ENCODE data around the gene EHMT2.

The EHMT2 gene

DNA sequence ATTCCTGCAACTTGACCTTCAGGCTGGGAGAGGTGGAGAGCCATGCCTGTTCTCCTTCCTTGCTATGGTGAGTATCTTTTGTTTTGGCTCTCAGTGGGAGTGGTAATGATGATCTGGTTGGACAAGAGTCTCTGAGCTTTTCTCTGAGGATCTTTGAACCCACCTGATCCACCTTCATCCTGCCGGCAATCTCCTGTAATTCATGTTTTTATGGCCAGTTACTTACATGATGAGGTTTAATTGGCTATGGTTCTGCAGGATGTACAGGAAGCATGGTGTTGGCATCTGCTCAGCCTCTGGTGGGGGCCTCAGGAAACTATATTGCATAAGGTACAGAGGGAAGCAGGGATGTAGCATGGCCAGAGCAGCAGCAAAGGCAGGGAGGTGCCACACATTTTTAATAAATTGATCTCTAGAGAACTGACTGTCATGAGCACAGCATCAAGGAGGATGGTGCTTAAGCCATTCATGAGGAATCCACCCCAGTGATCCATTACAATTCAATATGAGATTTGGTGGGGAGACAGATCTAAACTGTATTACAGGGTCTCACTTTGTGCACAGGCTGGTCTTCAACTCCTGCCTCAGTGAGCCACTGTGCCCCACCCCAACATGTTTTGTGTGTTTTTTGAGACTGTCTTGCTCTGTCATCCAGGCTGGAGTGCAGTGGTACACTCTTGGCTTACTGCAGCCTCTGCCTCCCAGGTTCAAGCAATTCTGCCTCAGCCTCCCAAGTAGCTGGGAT lies 60.0 kb downstream of the EHMT2 start:
- no peak for DNase-seq (ENCODE audit: low read depth)

DNA sequence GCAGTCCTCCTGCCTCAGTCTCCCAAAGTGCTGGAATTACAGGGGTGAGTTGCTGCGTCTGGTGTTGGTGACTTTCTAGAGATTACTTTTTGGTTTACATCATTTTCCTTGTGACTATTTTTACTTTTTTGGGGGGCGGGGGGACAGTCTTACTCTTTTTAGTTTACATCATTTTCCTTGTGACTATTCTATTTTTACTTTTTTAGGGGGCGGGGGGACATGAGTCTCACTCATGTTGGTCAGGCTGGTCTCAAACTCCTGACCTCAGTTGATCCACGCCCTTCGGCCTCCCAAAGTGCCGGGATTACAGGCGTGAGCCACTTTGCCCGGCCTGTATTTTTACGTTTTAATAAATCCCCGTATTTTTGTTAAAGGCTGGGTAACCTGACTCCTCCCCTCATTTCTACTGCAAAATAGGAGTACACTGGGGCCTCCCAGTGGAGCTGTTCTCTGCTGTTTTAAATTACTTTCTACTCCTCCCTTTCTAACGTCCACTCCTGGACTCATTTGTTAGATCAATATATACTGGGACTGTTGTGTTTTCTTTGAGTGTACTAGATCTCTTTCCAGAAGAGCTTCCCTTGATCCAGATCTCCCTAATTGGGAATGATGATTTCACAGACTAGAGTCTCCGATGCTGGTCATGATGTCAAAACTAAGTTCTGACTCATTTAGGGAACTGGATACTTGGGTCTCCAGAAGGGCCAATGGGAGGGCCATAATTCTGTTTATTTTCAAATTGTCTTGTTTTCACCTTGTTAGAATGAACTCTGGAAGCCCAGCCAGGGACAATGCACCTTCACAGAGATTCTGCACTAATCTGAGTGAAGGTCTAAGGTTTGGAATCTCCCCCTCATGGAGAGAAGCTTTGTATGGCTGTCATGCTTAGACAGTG lies 60.8 kb downstream of the EHMT2 start:
- no peak for DNase-seq (ENCODE audit: low read depth)

DNA sequence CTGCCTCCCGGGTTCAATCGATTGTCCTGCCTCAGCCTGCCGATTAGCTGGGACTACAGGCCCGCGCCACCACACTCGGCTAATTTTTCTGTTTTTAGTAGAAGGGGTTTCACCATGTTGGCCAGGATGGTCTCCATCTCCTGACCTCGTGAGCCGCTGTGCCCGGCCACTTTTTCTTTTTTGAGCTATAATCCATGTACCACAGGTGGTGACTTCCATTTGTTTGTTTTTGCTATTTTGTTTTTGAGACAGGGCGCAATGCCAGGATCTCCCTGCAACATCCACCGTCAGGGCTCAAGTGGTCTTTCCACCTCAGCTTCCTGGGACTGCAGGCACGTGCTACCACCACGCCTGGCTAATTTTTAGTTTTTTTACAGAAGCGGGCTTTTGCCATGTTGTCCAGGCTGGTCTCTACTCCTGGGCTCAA lies 61.4 kb downstream of the EHMT2 start:
- no peak for DNase-seq (ENCODE audit: low read depth)

DNA sequence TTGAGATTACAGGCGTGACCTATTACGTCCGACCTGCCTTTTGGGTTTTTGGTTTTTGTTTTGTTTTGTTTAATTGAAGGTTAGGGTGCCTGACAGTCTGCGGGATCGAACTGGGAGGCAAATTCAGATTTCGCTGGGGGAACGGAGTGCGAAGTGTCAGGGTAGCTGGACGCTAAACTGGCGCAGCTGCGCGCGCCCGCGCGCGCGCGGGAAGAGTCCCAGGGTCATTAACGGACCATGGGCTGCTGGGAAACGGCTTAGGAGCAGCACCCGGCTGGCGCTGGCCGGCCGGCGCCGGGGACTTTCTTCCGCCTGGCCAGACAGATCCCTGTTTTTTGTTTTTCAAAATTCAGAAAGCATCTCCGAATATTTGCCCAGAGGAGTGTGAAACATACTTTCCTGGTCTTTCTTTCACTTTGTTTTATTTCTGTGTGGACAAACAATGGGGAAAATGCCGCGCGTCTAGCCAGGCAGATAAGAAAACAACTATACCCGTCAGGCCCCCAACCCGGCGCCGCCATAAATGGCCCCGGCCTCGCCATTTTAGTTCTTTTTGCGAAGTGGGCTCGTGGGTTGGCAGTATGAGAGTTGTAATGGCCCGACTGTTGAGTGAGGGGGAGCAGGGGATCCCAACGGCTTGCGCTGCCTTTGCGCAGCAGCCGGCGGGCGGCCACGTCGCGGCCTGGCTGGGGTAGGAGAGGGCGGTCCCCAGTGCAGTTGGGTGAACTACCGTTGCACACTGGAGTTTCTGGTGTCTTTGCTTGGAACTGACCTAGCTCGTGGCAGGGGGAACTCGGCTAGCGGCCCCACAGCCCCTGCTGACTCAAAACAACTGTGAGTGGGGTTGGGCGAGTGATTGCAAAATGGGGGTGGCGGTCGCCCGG lies 62.9 kb downstream of the EHMT2 start:
- DNase-seq (ENCODE audit: low read depth): peak; percentile 63

DNA sequence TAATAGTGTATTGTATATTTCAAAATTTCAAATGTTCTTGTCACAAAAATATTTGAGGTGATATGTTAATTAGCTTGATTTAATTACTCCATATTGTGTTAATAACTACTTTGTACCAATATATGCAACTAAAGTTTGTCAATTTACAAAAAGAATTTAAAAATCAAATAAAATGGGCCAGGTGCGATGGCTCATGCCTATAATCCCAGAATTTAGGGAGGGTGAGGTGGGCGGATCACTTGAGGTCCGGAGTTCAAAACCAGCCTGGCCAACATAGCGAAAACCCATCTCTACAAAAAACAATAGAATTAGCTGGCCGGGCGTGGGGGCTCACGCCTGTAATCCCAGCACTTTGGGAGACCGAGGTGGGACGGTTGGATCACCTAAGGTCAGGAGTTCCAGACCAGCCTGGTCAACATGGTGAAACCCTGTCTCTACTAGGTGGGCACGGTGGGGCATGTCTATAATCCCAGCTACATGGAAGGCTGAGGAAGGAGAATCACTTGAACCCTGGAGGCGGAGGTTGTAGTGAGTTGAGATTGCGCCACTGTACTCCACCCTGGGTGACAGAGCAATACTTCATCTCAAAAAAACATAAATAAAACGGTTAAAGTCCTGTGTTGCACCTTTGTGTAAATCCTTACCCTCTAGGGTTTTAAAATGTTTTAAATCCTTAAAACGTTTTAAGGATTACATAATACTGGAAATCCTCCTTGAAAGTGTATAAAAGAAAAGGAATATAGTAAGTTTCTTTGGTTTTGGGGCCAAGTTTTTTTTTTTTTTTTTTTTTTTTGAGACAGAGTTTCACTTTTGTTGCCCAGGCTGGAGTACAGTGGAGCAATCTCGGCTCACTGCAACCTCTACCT lies 65.9 kb downstream of the EHMT2 start:
- DNase-seq (ENCODE audit: low read depth): no peak

DNA sequence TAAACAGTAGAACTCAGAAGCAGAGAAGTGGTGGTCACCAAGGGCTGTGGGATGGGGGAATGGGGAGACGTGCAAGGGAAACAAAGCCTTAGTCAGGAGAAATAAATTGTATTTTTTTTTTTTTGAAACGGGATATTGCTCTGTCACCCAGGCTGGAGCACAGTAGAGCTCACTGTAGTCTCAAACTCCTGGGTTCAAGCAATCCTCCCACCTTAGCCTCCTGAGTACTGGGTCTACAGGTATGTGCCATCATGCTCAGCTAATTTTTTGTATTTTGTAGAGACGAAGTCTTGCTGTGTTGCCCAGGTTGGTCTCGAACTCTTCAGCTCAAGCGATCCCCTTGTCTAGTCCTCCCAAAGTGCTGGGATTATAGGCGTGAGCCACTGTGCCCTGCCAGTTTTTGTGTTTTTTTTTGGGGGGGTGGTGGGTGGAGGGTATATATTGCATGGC lies 66.6 kb downstream of the EHMT2 start:
- DNase-seq (ENCODE audit: low read depth): no peak

Measured in activated T-helper 1 cell treated with Interleukin-2 at 50 U/mL for 16 hours (primary cell).